ENCODE results near the gene CHAMP1.

Gene CHAMP1

GRCh38 chr13:114319441-114319913 lies 5.2 kb downstream of the CHAMP1 start:
- DNase-seq (ENCODE audit: low read depth) = no peak
- H3K4me3 ChIP-seq (ENCODE audit: low read length) = no peak overlapping the region
- no peak for TF ChIP-seq CTCF (conservative IDR thresholded peaks at IDR 0.05; ENCODE audit: low read depth, low read length)

GRCh38 chr13:114320065-114320464 lies 5.8 kb downstream of the CHAMP1 start:
- TF ChIP-seq CTCF (conservative IDR thresholded peaks at IDR 0.05; ENCODE audit: low read depth, low read length) = no peak
- no peak for DNase-seq (ENCODE audit: low read depth)
- no peak overlapping the region for H3K4me3 ChIP-seq (ENCODE audit: low read length)

GRCh38 chr13:114321256-114321655 lies 7.0 kb downstream of the CHAMP1 start:
- no peak overlapping the region for H3K4me3 ChIP-seq (ENCODE audit: low read length)
- no peak for TF ChIP-seq CTCF (conservative IDR thresholded peaks at IDR 0.05; ENCODE audit: low read depth, low read length)
- DNase-seq (ENCODE audit: low read depth) = no peak

- no peak for TF ChIP-seq CTCF (conservative IDR thresholded peaks at IDR 0.05; ENCODE audit: low read depth, low read length)
- no peak overlapping the region for H3K4me3 ChIP-seq (ENCODE audit: low read length)
- DNase-seq (ENCODE audit: low read depth) = no peak
These were observed 9.0 kb downstream of the CHAMP1 start for GRCh38 chr13:114323349-114323748.

- H3K4me3 ChIP-seq (ENCODE audit: low read length) = no peak overlapping the region
- no peak for TF ChIP-seq CTCF (conservative IDR thresholded peaks at IDR 0.05; ENCODE audit: low read depth, low read length)
- DNase-seq (ENCODE audit: low read depth) = no peak
These were observed 10.0 kb downstream of the CHAMP1 start for GRCh38 chr13:114324334-114324733.

- H3K4me3 ChIP-seq (ENCODE audit: low read length) = no peak overlapping the region
- TF ChIP-seq CTCF (conservative IDR thresholded peaks at IDR 0.05; ENCODE audit: low read depth, low read length) = no peak
- DNase-seq (ENCODE audit: low read depth) = no peak
These were observed 11.4 kb downstream of the CHAMP1 start for GRCh38 chr13:114325729-114326128.

GRCh38 chr13:114328034-114328433 lies 13.7 kb downstream of the CHAMP1 start:
- TF ChIP-seq CTCF (conservative IDR thresholded peaks at IDR 0.05; ENCODE audit: low read depth, low read length) = no peak
- H3K4me3 ChIP-seq (ENCODE audit: low read length) = no peak overlapping the region
- DNase-seq (ENCODE audit: low read depth) = no peak
